Ureter (tissue), 1 donor: Measurements from ENCODE around the gene ZFYVE9. TPM values are rescaled to one million over a fixed set of nuclear protein-coding genes. Genes with fewer than 3 reads are reported as not detected.
"Not testable (repeated sequence)": the region's sequence is repeated elsewhere in the genome, so short reads cannot be mapped to it uniquely, and the experiment has no call there.

Experiments
- DNase-seq: peaks from one replicate; pipeline ENCODE4 v3.0.0-alpha.2; 2020; ENCODE audit warnings: low spot score
- total RNA-seq: library from RNA; stranded (reverse); gene quantifications from one replicate; pipeline ENCODE4 v1.2.4, GENCODE V29; 2023
- donor health status: DM: yes; HTN: yes; CAD: no.

ZFYVE9 gene
- total RNA-seq, 1 donor from 2014 or later: 39.2 TPM

DNA sequence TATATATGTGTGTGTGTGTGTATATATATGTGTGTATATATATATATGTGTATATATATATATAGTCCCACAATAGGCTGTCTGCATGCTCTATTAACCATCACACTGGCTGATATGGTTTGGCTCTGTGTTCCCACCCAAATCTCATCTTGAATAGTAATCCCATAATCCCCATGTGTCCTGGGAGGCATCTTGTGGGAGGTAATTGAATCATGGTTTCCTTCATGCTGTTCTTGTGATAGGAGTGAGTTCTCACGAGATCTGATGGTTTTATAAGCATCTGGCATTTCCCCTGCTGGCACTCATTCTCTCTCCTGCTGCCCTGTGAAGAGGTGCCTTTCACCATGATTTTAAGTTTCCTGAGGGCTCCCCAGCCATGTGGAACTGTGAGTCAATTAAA lies 228.0 kb downstream of the ZFYVE9 start:
- DNase-seq: not testable (repeated sequence)

DNA sequence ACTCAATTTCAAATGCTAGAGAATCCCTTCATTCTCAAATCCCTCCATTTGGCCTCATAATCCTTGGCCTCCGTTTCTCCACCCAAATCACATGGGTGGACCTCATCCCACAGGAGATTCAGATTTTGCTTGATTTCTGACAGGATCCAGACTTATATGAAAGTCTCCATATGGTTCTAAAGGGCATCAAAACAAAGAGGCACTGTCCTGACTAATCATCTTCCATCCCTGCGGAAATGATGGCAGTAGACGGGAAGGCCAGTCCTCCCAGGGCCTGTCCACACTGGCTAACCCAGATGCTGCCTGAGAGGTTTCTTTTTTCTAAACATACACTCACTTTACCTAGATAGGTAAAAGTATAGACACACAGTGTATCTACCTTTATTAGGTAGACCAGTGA lies 243.5 kb downstream of the ZFYVE9 start:
- DNase-seq: no peak

DNA sequence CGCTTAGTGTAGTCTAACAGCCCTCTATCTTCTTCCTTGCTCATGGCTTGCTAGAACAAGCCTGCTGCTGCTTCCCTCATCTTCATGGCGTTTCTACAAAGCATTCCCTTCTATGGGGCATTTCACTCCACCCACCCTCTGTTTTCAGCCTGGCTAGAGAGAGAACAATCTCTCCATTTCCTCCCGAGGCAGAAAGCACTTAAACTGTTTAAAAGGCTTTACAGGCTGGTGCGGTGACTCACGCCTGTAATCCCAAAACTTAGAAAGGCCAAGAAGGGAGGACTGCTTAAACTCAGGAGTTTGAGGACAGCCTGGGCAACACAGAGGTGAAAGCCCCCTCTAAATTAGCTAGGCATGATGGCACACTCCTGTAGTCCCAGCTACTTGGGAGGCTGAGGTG lies 244.6 kb downstream of the ZFYVE9 start:
- no peak for DNase-seq

- DNase-seq: no peak
Observed at GRCh38 chr1:52393174-52393573, 251.3 kb downstream of the ZFYVE9 start.

Other genes starting within 250 kb of the ZFYVE9 start
- gene RAB3B, start 151.4 kb upstream of the ZFYVE9 start, total RNA-seq: 1.4 TPM
- 5.9 TPM for gene KTI12, start 108.3 kb upstream of the ZFYVE9 start, total RNA-seq
- gene TXNDC12, start 86.9 kb upstream of the ZFYVE9 start, total RNA-seq: 41.7 TPM
- gene BTF3L4, start 85.8 kb upstream of the ZFYVE9 start, total RNA-seq: 61.5 TPM
- gene CC2D1B, start 224.1 kb downstream of the ZFYVE9 start, total RNA-seq: 39.4 TPM